Suppressor macrophage (primary cell): Measurements from ENCODE around the gene VSIR.

Source experiments
- DNase-seq, 4 experiments: peaks; one replicate each; pipeline ENCODE4 v3.0.0-alpha.2; 2020 to 2022

Gene VSIR

DNA sequence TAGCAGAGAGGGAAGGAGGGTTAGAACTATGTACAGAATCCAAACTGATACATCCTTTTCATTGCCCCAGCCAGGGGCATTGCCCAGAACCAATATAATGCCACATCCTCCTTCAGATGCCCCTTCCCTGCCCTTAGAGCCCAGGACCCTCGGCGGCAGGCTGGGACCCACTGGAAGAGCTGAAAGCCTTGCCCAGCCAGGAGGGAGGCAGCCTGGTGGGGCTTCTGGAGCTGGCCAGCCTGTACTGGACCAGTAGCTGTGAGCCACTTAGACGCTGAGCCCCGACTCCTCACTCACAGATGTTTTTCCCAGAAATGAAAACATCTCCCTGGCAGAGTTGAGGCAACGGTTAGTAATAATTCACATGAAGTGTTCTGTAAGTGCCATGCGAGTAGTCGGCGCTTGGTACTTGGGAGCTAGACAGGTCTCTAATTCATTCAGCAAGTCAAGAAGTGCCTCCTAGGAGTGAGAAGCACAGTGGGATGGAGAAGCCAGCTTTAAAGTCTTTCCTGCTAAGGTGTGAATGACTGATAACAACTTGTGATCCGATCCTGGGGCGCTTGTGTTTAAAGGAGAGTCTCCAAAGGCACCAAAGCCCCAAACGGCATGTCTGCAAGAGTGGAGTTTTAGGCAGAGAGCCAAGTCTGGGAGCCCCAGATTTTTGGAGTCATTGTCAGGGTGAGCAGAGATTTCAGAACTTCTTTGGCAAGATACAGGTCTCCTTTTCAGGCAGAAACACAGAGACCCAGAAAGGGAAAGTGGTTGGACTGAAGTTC, 9.8 kb downstream of the VSIR start:
- no peak for DNase-seq

DNA sequence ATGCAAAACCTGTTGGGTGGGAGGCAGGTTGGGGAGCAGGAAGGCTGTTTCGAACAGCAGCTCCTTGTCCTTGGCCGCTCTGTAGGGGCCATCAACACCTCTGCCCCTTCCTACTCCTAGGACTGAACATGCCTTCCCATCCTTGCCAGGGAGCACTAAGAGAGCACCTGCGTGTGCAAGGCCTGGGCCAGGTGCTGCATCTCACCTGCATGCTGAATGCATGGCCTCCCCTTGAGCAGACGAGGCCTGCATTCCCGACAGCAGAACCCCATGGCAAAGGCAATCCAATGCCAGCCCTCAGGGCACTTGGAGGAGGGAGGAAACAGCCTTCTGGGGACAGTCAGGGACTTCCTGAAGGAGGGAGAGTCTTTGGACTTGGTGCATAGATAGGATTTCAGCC, 11.0 kb downstream of the VSIR start:
- DNase-seq = no peak

DNA sequence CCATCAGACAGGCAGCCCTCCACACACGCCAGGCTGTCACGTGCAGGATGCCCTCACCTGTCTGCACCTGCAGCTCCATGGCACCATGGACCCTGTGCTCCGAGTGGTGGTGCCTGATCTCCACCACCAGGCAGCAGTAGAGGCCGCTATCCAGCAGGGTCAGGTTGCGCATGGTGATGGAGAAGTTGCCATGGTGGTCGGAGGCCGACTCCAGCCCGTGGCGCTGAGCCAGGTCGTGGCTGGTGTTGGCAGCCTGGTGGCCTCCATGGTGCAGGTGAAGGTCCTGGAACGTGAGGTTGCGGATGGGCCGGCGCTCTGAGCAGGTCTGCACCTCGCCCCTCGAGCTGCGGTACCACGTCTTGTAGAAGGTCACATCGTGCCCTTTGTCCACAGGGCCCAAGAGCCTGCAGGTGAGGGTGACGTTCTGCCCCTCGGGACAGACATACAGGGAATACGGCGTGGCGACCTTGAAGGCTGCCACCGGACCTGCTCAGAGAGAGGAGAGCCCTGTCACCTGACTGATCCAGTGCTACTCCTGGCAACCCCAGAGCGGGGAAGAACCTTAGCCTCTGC, 11.7 kb downstream of the VSIR start:
- peak in 1 of 4 experiments; percentile 32 for DNase-seq

DNA sequence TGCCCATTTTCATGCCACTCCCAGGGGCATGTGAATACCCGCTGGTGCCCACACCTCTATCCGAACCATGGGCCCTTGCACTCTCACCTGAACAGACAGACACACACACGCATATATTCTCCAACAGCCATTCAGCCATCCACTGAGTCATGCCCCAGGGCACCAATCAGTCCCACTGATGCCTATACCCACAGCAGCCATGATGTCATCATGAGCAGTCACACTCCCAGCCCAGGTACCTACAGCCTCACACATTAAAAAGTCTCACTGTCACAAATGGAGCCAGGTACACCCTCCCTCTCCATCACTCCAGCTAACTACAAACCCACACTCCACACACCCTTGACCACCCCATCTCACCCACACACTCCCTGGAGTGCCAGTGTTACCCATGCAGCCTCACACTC, 12.2 kb downstream of the VSIR start:
- DNase-seq = no peak

DNA sequence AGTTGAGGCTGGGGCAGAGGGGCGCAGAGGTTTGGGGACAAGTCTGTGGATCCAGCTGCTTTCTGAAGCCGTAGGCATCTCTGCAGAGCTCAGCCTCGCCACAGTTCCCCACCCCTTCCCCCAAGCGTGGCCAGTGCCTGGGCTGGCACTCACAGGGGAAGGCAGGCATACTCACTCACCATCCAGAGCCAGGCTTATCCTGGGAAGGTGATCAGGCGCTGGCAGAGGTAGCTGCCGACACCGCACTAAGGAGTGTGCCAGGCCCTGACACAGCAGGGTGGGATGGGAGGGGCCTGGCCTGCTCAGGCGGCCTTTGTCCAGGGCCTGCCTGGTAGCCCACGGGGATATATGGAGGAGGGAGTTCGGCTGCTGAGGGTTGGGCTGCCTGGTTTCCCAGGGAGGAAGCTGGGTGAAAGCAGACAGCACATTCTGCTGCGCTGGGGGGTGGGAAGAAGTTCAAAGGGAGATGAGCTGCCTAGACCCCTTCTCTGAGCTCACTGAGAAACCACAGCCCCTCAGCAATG, 15.9 kb downstream of the VSIR start:
- DNase-seq = peak in 3 of 4 experiments; percentile 60 to 66 (median 64)

DNA sequence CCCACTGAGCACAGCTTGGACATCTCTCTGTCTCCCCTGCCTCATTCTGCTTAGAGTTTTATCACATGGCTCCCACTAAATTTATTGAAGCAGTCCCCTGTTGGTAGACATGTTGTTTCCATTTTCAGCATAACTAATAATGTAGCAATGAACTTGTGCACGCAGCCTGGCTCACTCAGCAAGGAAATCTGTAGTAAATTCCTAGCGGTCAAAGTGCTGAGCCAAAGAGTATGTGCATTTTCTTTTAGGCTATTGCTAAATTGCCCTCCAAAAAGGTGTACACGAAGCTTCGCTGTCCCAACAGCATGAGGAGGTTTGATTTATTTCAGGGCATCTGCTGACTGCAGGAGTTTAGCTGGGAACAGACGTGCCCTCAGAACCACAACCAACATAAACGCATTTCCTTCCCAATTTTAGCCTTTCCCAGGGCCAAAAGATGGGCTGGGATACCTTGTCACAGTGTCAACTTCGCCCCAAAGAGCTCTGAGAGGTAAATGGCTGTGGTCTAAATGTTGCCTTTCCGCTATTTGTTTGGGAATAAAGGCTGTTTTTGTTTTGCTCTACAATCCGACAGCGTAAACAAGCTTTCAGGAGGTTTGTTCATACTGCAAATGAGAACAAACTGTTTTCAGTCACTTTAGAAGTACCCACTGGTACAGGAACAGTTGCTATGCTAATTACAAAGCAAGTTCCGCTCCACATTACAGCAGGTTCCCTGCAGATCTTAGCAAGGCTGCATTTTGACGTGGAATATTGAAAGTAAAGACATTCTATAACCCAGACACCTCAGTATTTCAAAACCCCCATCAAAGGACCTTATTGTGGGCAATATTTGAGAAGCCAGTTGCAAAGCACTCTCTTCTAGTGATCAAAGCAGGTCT, 16.8 kb downstream of the VSIR start:
- peak; percentile 55 to 79 (median 69) for DNase-seq

DNA sequence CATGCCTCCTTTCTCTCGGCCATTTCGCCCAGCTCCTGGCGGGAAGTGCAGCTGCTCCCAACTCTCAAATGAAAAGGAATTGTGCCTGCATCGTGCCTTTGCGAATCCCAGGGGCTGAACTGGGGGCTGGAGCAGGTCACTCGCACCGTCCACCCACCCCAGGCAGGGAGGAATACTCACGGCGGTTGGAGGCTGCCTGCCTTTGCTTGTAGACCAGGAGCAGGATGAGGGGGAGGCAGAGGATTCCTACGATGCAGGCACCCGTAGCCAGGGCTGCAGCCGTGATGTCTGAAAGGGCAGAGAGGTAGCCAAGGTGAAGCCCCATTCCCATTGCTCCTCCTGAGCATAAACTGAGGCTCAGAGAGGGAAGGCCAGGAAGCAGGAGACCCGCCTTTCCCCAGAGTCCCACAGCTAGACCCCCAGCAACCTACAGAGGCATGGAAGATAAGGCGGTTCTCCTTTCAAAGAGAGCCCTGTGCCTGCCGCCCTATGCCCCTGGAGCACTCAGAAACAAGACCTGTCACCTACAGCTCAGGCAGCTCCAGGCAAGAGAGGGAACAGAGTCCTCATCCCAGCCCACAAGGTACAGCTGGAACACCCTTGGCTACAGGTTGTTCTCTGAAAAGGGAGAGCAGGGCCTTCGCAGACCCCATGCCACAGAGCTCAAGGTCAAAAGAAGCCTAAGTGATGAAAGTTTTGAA, 18.0 kb downstream of the VSIR start:
- no peak for DNase-seq

DNA sequence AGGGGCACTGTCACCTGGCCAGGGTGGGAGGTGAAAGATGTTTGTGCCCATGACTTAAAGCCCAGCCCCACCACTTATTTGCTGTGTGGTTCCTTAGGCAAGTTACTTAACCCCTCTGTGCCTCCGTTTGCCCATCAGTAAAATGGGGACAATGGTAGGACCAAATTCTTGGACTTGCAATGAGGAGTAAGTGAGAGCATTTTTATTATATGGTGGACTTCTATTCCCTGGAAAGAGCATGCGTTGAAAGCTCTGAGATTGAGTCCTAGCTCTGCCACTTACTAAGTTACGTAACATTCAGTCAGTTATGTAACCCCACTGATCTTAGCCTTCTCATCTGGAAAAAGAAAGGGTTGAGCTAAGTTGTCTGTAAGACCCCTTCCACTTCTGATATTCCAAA, 18.8 kb downstream of the VSIR start:
- peak in 3 of 4 experiments; percentile 49 to 80 (median 72) for DNase-seq

DNA sequence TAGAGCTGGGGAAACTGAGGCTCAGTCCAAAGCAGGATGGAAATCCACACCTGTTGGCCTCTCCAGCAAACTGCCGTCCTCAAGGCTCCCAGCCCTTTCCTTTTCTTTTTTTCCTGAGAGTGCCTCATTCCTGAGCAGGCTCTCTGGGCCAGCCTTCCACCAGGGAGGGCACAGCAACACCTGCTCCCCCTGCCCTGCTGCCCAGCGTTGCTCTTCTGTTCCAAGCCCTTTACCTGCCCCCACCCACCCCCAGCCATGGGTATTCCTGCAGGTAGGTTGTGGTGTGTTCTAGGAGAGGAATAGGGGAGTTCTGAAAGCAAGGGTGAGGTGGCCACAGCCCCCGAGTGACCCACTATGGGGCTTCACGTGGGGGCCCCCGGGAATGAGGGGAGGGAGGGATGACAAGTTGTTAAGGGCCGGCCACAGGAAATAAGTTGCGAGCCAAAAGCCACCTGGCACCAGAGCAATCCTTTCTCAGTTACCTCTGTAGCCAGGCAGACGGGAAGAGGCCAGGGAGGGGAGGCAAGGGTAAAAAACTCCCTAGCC, 19.3 kb downstream of the VSIR start:
- no peak for DNase-seq

DNA sequence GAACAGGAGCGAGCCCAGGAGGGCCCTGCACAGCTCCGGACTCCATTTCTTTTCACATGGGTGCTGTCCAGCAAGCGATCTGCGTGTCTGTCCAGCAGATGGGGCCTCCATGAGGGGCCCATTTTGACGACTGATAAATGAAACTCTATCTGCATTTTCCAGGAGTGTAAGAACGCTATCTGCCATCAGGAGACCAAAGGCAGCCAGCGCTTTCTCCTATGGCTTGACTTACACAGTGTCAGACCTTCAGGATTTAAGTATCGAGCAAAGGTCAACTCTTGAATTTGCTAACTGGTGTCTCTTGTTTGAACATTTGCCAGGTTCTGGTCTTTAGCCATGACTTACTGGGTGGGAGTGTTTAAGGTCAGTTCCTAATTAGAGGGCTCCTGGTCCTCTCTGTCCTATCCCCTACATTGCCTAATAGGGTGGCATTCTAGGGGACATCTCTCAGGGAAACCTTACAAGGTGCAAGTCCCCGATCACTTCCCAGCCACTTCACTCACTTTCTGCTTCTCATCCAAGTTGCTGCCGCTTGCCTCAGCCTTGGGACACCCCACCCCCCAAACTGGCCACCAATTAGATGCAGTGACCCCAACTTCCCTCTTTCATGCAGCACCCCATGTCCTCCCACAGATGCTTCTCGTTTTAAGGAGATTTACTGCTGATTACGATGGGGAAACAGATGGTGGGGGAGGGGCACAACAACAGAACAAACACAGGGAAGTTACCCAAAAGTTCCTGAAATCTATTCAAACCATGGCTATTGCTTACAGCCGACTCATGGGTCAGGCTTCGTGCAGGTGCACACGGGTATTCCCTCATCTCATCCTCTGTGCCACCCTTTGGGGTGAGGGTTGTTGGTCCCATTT, 20.0 kb downstream of the VSIR start:
- DNase-seq = peak; percentile 93 to 98 (median 95)

DNA sequence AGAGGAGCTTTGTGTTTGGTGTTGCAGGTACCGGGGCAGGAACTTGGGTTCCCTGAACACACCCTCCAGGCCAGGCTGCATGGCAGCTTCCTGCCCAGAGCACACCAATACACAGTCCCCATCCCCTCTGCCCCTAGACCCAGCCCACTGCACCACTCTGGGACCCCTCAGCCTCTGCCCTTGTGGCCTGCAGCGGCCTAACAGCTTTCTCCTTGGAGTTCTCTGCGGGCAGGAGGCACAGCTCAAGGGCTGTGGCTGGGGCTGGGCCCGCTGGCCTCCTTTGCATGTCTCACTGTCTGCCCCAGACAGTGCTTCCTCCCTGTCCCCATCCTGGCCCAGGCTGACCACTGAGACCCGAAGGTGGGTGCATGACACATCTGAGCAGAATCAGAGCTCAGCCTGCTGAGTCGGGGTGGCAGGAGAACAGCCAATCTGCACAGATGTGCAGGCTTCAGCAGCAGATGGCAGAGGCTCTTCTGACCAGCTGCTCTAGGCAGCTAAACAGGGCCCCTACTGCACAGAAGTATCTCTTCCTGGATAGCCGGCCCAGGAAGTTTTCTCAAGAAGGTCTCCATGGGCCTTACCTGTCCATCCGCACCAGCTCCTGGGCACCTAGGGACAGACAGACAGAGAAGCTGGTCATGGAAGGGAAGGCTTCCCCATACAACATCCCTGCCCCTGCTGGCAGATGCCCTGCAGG, 20.8 kb downstream of the VSIR start:
- DNase-seq = peak in 2 of 4 experiments; percentile 40 to 46

DNA sequence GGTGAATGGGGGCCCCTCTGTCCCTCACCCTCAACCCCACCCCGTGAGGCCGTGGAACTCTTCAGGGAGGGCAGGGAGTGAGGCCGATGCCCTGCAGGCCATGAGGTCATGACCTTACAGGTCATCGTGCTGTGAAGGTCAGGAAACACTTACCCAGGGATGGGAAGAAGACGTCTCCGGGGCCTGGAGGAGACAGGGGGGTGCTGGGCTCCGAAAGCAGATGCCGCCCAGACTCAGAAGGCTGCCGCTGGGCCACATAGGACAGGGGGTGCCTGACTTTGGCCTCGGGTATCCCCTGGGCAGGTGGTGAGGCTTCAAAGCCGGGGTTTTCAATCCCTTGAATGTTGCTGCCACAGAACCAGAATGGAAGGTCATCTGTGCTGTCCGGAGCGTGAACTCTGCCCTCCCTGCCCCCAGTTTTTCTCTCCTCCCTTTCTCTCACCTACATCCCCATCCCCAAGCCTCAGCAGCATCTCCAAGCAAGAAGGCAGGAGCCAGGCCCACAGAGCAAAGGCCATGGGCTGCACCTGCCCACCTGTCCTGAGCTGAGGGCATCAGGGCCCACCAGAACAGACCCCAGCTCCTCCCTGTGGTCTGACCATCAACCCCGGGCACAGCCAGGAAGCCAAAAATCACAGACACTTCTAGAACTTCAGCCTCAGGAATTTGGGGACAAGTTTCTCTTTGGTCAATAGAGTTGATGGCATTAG, 21.6 kb downstream of the VSIR start:
- no peak for DNase-seq

DNA sequence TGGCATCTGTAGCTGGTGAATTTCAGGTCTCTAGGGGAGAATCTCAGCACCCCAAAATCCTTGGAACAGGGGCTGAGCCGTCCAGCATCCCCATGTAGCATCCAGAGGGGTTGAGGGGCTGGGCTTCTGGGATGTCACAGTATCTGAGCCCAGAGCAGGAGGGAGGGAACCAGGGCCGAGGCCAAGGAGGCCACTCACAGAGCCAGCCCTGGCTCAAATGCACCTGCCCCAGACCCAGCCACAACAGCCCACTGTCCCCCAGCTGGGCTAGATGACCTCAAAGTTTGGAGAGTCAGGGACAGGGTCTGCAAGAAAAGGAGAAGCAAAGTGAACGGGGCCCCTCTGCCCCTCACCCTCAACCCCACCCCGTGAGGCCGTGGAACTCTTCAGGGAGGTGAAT, 22.3 kb downstream of the VSIR start:
- DNase-seq = no peak

DNA sequence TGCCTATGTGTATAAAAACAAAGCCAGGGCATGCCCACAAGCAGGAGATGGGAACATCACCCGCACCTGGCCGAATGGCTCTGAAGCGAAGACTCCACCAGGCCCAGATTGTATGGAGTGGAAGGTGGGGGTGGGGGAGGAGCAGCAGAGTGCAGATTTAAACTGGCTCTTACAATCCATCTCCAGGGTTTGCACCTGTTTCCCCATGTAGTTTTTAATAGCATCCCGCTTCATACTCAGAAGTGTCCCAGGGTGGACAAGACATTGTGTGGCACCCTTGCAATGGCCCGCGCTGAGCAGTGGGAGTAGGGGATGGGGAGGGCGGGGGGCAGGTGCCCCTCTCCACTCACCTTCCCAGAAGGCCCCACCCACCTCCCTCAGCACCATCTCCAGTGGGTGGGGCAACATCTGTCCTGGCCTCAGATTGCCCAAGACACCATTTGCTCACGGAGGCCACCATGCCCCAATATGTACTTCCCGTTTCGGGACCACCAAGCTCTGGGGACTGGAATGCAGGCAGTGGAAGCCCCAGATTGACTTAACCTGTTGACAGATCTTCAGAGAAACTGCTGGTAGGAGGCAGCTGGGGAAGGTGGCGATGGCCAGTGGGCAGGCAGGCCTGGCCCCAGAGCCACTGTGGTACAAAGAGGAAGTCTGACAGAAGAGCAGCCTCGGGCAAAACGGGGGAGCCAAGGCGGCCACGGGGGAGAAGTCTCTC, 23.0 kb downstream of the VSIR start:
- DNase-seq = peak; percentile 56 to 79 (median 68)

DNA sequence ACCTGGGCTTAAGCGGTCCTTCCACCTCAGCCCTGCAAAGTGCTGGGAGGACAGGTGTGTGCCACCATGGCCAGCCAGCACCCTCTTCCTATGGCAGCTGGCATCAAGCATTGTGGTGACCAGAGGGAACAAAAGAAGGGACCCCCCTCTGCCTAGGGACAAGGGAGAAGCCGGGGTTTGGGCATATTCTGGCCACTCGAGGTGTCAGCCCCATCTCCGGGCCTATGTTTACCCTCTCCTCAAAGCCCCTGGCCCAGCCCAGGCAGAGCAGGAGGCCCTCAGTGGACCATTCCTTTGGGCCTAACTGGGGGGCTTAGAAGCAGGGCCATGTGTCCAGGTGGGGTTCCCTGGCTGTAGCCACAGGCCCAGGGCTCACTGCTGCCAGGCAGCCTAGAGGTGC, 23.9 kb downstream of the VSIR start:
- no peak for DNase-seq

DNA sequence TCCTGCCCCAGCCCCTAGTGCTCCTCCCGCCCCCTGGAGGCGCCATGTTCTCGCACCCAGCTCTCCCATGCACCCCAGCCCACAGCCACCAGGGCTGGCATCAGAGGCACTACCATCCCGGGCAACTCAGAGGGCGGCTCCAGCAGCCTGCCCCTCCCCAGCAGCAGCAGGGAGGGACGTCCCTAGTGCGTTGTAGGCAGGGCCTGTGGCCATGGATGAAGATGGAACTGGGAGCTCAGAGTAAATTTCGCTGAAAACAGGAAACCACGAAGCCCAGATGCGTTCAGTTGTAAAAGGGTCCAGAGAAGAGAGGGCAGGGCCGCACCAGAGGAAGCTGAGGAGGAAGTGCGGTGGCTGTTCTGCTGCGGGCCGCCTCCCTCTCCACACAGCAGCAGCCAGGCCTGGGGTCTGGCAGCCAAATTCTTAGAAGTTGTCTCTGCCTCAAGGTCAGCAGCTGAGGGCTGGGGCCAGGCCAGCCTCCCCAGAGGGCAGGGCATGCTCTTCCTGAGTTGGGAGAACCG, 24.6 kb downstream of the VSIR start:
- peak; percentile 83 to 92 (median 90) for DNase-seq

DNA sequence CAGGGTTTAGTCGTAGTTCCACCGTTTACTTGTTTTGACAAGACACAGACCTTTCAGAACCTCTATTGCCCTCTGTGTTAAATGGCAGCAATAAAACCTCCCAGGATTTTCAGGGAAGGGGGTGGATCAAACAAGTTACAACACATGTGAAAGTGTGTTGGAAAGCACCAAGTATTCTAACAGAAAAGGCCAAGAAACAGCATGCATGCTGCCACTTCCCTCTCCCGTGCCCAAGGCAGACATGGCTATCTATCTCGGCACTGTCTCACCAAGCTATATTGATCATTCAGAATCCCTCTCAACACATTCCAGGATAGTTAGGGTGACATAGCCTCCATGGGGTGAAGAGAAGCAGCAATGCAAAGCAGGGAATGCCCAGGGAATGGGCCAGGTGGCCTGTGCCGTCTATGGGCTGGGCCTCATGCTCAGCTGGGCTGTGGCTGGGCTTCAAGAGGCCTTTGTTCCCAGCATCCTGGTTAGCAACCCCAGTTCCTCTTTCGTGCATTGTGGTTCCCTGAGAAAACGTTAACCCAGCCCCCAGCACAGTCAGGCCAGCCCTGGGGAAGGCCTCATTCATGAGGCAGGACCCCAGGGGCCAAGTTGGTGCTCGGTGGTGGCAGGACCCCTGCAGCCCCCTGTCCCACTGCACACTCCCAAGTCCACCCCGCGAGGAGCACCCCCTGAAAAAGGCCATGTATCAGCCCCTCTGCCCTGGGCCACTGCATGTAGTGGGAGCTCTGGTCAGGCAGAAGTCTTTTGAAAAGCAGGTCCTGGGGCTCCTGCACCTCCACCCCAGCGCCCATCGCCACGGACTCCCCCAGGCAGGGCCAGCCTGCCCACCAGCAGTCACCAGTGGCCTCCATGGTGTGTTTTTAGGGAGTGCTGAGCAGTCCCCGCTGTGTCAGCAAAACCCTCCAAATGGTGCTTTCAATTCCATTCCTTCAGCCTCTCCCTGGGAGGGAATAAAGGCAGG, 25.5 kb downstream of the VSIR start:
- peak; percentile 59 to 86 (median 77) for DNase-seq
